GM12878 (cell line): ENCODE results near the gene ZIC2. TPM values are rescaled to one million over a fixed set of nuclear protein-coding genes. Genes with fewer than 3 reads are reported as not detected.

Experiments
- ATAC-seq: fragments of 200-7000 bp; cut with Tn5 transposase; 3 replicates; pipeline ENCODE4 v1.9.1; 2020; ENCODE audit warnings: mild to moderate bottlenecking, moderate library complexity
- BruUV-seq: library from RNA; stranded (reverse); fragments of 400-500 nt; replicated peaks from 2 replicates; lab custom pipeline; 2021; lab: Mats Ljungman, UMichigan
- CTCF ChIA-PET: fragments of 300-600 bp; sonication (Branson Sonifier 250); formaldehyde crosslinking; extraction: SDS; loops from one replicate; lab custom pipeline; 2021; ENCODE audit warnings: inconsistent platforms; lab: Yijun Ruan, JAX
- POLR2A ChIA-PET: fragments of 350-600 bp; formaldehyde crosslinking; extraction: SDS; loops from one replicate; lab custom pipeline; 2021; ENCODE audit warnings: inconsistent platforms; lab: Charles Lee
- RAD21 ChIA-PET: fragments of 300-600 bp; sonication (Branson Sonifier 250); formaldehyde crosslinking; loops from one replicate; lab custom pipeline; 2023; ENCODE audit warnings: antibody characterized with exemption; ENCODE audit not compliant: unreplicated experiment; lab: Charles Lee
- SMC1A ChIA-PET: fragments of 300-600 bp; sonication (Branson Sonifier 250); formaldehyde crosslinking; loops from one replicate; lab custom pipeline; 2023; ENCODE audit not compliant: unreplicated experiment, uncharacterized antibody; lab: Charles Lee
- DNase-seq: peaks from one replicate; pipeline ENCODE4 v3.0.0-alpha.2; 2011; ENCODE audit warnings: low read depth, low spot score
- FAIRE-seq: peaks from 3 replicates; lab custom pipeline; 2011; peaks lifted over from hg19 to GRCh38; lab: Jason Lieb, UNC
- H2AFZ ChIP-seq: 2 replicates; pipeline ENCODE4 v1.6.0; 2011; ENCODE audit warnings: low read depth, low read length, control low read depth; ENCODE audit not compliant: control insufficient read depth
- H3K27ac ChIP-seq: 2 replicates; pipeline ENCODE4 v1.5.1; 2011; ENCODE audit warnings: control low read depth; ENCODE audit not compliant: control insufficient read depth, insufficient read depth
- H3K27me3 ChIP-seq, 2 experiments: replicated peaks in 1 of 2; 2 replicates each; pipeline versions ENCODE4 v1.6.0 to v1.6.1; 2011; ENCODE audit warnings: low read length in 1 of 2; ENCODE audit not compliant: control insufficient read depth in 2 of 2, insufficient read depth in 2 of 2
- H3K36me3 ChIP-seq, 2 experiments: 2 replicates each; pipeline ENCODE4 v1.5.1; 2011; ENCODE audit warnings: low read length in 1 of 2; ENCODE audit not compliant: control insufficient read depth in 2 of 2, insufficient read depth in 2 of 2
- H3K4me1 ChIP-seq: 2 replicates; pipeline ENCODE4 v1.6.1; 2011; ENCODE audit warnings: mild to moderate bottlenecking, low read length, moderate library complexity, mixed read lengths; ENCODE audit not compliant: control insufficient read depth, insufficient read depth
- H3K4me2 ChIP-seq: 2 replicates; pipeline ENCODE4 v1.6.0; 2011; ENCODE audit warnings: control low read depth; ENCODE audit not compliant: control insufficient read depth, insufficient read depth
- H3K4me3 ChIP-seq: fragments of 200-600 bp; sonication (generic); 2 replicates; pipeline ENCODE4 v1.5.1; 2016
- H3K79me2 ChIP-seq: 2 replicates; pipeline ENCODE4 v1.6.0; 2011; ENCODE audit warnings: low read length; ENCODE audit not compliant: control insufficient read depth, insufficient read depth
- H3K9ac ChIP-seq: 2 replicates; pipeline ENCODE4 v1.8.0; 2011; ENCODE audit warnings: low read length, control low read depth, mixed read lengths; ENCODE audit not compliant: control insufficient read depth, insufficient read depth
- H3K9me3 ChIP-seq: replicated peaks from 3 replicates; pipeline ENCODE4 v1.5.1; 2011; ENCODE audit warnings: mild to moderate bottlenecking, low read length; ENCODE audit not compliant: control insufficient read depth, insufficient read depth
- H4K20me1 ChIP-seq: 2 replicates; pipeline ENCODE4 v1.6.0; 2011; ENCODE audit not compliant: control insufficient read depth, insufficient read depth
- GABPA ChIP-seq: IDR thresholded peaks from 2 replicates; pipeline ENCODE4 v1.6.1; 2014; ENCODE audit warnings: antibody characterized with exemption, low read depth, mild to moderate bottlenecking, inconsistent platforms
- LARP7 ChIP-seq: fragments of 450-650 bp; IDR thresholded peaks from 2 replicates; pipeline ENCODE4 v1.6.1; 2017; ENCODE audit warnings: mild to moderate bottlenecking
- MEF2A ChIP-seq: IDR thresholded peaks from 2 replicates; pipeline ENCODE4 v1.6.1; 2011; ENCODE audit warnings: low read depth, mild to moderate bottlenecking, low read length, moderate library complexity; ENCODE audit not compliant: insufficient read depth
- ZNF217 ChIP-seq: fragments of 450-650 bp; IDR thresholded peaks from 2 replicates; pipeline ENCODE4 v1.6.1; 2017; ENCODE audit warnings: antibody characterized with exemption, mild to moderate bottlenecking
- WGBS: methylation state at CpG from one replicate; pipeline ENCODE4 v1.1.6; 2016; ENCODE audit warnings: low lambda C conversion rate; ENCODE audit not compliant: insufficient replicate concordance, insufficient coverage; ENCODE audit errors: missing lambda C conversion rate; 5-methylcytosine and 5-hydroxymethylcytosine counted together
- in situ Hi-C: fragments of 300-500 bp; cut with MboI; formaldehyde crosslinking; loops from 9 replicates; pipeline ENCODE4 v1.14.3; 2018; ENCODE audit warnings: mixed read lengths
- intact Hi-C: fragments of 100-400 bp; cut with micrococcal nuclease; formaldehyde crosslinking; loops from one replicate; pipeline ENCODE4 v1.14.2; 2022; ENCODE audit not compliant: unreplicated experiment
- polyA plus RNA-seq, 11 experiments: library from polyadenylated mRNA; depleted of rRNA in 4 of 11; unstranded in 6 of 11; stranded (reverse) in 5 of 11; fragments of >200 nt; fragmentation: Nextera tagmentation in 4 of 11; fragmentation: Illumina TruSeq in 1 of 11; extraction: Ambion mirVana in 4 of 11; extraction: Trizol in 1 of 11; gene quantifications; 1 replicate in 1 of 11; 2 replicates in 10 of 11; pipeline versions ENCODE4 v1.2.1 to v1.2.3, GENCODE V29; 2011 to 2016; ENCODE audit warnings: inconsistent platforms in 2 of 11, missing spikeins in 2 of 11, low read depth in 1 of 11
- total RNA-seq, 4 experiments: library from RNA; depleted of rRNA in 3 of 4; stranded (reverse); fragments of >200 nt in 3 of 4; fragmentation: Illumina TruSeq in 1 of 4; extraction: Trizol in 1 of 4; gene quantifications; 2 replicates each; pipeline versions ENCODE4 v1.2.1 to v1.2.3, GENCODE V29; 2013 to 2021
- TF ChIP-seq, protein P1 (sequence below): IDR thresholded peaks from 2 replicates; pipeline ENCODE4 v1.6.1; 2012; ENCODE audit warnings: improper control_type of control experiment, low read depth, low read length; ENCODE audit not compliant: insufficient replicate concordance

Gene ZIC2
- total and polyA plus RNA-seq, 10 of the 15 experiments (the other 5 are each of a cell fraction or from before 2014, with no cell fraction given) = 0.05 TPM; not detected in 8

DNA sequence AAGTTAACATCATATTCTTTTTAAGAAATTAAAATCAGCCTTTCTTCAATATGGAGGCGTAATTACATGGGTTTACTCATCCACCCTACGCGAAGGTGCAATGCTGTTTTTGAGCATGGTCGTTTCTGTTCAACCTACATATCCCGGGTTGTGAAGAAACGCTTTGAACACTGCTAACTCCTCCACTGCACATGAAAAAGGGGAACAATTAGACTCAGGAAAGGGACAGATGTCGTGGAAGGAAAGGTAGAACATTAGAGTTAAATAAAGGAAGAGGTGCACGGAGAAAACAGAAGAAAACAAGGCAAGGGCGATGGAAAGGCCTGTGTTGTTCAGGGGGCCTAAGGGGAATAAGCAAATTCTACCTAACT, 14.1 kb upstream of the ZIC2 start:
- FAIRE-seq (no peak), DNase-seq (no peak), ATAC-seq (no peak)
- RAD21 ChIA-PET = no interaction called here
- in situ Hi-C loops = no loop called here
- CTCF ChIA-PET = no interaction called here
- Histone ChIP-seq H3K4me3 (no peak overlapping the region), H3K27ac (no peak overlapping the region), H3K79me2 (no peaks in the 10 kb centered on the region), H3K9me3 (peaks cover 5% of the 10 kb centered on the region; the same call in 1 of the 3 replicates), H4K20me1 (no peaks in the 10 kb centered on the region), H3K36me3 (no peaks in the 10 kb centered on the region), H3K4me2 (no peak overlapping the region), H3K4me1 (no peaks in the 10 kb centered on the region), H3K27me3 (peaks cover 7 to 25% of the 10 kb centered on the region in 2 experiments), H3K9ac (no peak overlapping the region), H2AFZ (no peak overlapping the region)
- intact Hi-C loops = no loop called here
- BruUV-seq = no TSS peak
- TF ChIP-seq ZNF217 (no peak), MEF2A (no peak), LARP7 (no peak), GABPA (no peak)
- TF ChIP-seq, protein P1, sequence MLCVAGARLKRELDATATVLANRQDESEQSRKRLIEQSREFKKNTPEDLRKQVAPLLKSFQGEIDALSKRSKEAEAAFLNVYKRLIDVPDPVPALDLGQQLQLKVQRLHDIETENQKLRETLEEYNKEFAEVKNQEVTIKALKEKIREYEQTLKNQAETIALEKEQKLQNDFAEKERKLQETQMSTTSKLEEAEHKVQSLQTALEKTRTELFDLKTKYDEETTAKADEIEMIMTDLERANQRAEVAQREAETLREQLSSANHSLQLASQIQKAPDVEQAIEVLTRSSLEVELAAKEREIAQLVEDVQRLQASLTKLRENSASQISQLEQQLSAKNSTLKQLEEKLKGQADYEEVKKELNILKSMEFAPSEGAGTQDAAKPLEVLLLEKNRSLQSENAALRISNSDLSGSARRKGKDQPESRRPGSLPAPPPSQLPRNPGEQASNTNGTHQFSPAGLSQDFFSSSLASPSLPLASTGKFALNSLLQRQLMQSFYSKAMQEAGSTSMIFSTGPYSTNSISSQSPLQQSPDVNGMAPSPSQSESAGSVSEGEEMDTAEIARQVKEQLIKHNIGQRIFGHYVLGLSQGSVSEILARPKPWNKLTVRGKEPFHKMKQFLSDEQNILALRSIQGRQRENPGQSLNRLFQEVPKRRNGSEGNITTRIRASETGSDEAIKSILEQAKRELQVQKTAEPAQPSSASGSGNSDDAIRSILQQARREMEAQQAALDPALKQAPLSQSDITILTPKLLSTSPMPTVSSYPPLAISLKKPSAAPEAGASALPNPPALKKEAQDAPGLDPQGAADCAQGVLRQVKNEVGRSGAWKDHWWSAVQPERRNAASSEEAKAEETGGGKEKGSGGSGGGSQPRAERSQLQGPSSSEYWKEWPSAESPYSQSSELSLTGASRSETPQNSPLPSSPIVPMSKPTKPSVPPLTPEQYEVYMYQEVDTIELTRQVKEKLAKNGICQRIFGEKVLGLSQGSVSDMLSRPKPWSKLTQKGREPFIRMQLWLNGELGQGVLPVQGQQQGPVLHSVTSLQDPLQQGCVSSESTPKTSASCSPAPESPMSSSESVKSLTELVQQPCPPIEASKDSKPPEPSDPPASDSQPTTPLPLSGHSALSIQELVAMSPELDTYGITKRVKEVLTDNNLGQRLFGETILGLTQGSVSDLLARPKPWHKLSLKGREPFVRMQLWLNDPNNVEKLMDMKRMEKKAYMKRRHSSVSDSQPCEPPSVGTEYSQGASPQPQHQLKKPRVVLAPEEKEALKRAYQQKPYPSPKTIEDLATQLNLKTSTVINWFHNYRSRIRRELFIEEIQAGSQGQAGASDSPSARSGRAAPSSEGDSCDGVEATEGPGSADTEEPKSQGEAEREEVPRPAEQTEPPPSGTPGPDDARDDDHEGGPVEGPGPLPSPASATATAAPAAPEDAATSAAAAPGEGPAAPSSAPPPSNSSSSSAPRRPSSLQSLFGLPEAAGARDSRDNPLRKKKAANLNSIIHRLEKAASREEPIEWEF = no peak
- WGBS = 66% methylated on average over 9 of the region's 9 CpGs
- POLR2A ChIA-PET = no interaction called here
- SMC1A ChIA-PET = no interaction called here
